H1 (cell line): ENCODE measurements around the gene SELENOO. TPM values are rescaled to one million over a fixed set of nuclear protein-coding genes. Genes with fewer than 3 reads are reported as not detected.

Experiments
- CTCF ChIA-PET: fragments of 300-600 bp; sonication (Branson Sonifier 250); formaldehyde crosslinking; loops from one replicate; lab custom pipeline; 2021; ENCODE audit not compliant: partially characterized antibody; lab: Charles Lee
- POLR2A ChIA-PET: fragments of 300-600 bp; sonication (Branson Sonifier 250); formaldehyde crosslinking; loops from one replicate; lab custom pipeline; 2021; ENCODE audit warnings: inconsistent platforms; ENCODE audit not compliant: partially characterized antibody; lab: Charles Lee
- DNase-seq, 2 experiments: peaks; one replicate each; pipeline versions ENCODE4 v3.0.0 to v3.0.0-alpha.2; 2010 to 2022; ENCODE audit warnings: low spot score in 2 of 2, low read depth in 1 of 2, mixed read lengths in 1 of 2
- FAIRE-seq: peaks from 2 replicates; lab custom pipeline; 2011; peaks lifted over from hg19 to GRCh38; lab: Jason Lieb, UNC
- H2AFZ ChIP-seq: 2 replicates; pipeline ENCODE4 v1.8.1; 2012; ENCODE audit warnings: low read length, inconsistent platforms
- H2AK5ac ChIP-seq: 2 replicates; pipeline ENCODE4 v1.6.1; 2013; ENCODE audit warnings: low read depth, low read length
- H2BK120ac ChIP-seq: replicated peaks from 2 replicates; pipeline ENCODE3; 2013; ENCODE audit warnings: low read depth, low read length, inconsistent platforms
- H2BK12ac ChIP-seq: 2 replicates; pipeline ENCODE4 v1.6.1; 2013; ENCODE audit warnings: low read depth, low read length
- H2BK15ac ChIP-seq: 2 replicates; pipeline ENCODE4 v1.6.1; 2013; ENCODE audit warnings: low read length
- H2BK20ac ChIP-seq: 2 replicates; pipeline ENCODE4 v1.6.1; 2013; ENCODE audit warnings: low read length
- H2BK5ac ChIP-seq: 2 replicates; pipeline ENCODE4 v1.6.1; 2013; ENCODE audit warnings: low read depth, low read length
- H3K14ac ChIP-seq: 2 replicates; pipeline ENCODE4 v1.6.1; 2013; ENCODE audit warnings: inconsistent platforms; ENCODE audit not compliant: insufficient read length
- H3K18ac ChIP-seq: 2 replicates; pipeline ENCODE4 v1.6.1; 2013; ENCODE audit warnings: low read length; ENCODE audit errors: extremely low read depth
- H3K23ac ChIP-seq: 2 replicates; pipeline ENCODE4 v1.6.1; 2013; ENCODE audit warnings: inconsistent platforms; ENCODE audit not compliant: insufficient read length
- H3K23me2 ChIP-seq: 2 replicates; pipeline ENCODE4 v1.6.1; 2013; ENCODE audit warnings: low read depth, low read length
- H3K27ac ChIP-seq: 2 replicates; pipeline ENCODE4 v1.6.1; 2011; ENCODE audit warnings: low read depth, low read length, inconsistent platforms
- H3K27me3 ChIP-seq, 4 experiments: replicated peaks in 1 of 4; 1 replicate in 1 of 4; 2 replicates in 3 of 4; pipeline versions ENCODE4 v1.6.1 to v1.8.1; 2011 to 2013; ENCODE audit warnings: low read length in 3 of 4, mild to moderate bottlenecking in 3 of 4, inconsistent platforms in 2 of 4, mixed read lengths in 2 of 4, moderate library complexity in 1 of 4; ENCODE audit not compliant: control insufficient read depth in 3 of 4, insufficient read depth in 3 of 4; ENCODE audit errors: extremely low read depth in 1 of 4
- H3K36me3 ChIP-seq, 4 experiments: 2 replicates each; pipeline versions ENCODE4 v1.6.1 to v1.8.1; 2011 to 2013; ENCODE audit warnings: mild to moderate bottlenecking in 4 of 4, low read length in 3 of 4, moderate library complexity in 2 of 4, control low read depth in 1 of 4, inconsistent platforms in 1 of 4; ENCODE audit not compliant: insufficient read depth in 4 of 4, control insufficient read depth in 2 of 4
- H3K4ac ChIP-seq: replicated peaks from 2 replicates; pipeline ENCODE3; 2013; ENCODE audit warnings: low read length, low read depth, mixed read lengths, inconsistent platforms; ENCODE audit not compliant: insufficient read length
- H3K4me1 ChIP-seq, 4 experiments: replicated peaks in 1 of 4; 1 replicate in 1 of 4; 2 replicates in 3 of 4; pipeline versions ENCODE4 v1.6.1 to v1.8.1; 2011 to 2013; ENCODE audit warnings: low read length in 3 of 4, inconsistent platforms in 2 of 4, mixed read lengths in 1 of 4; ENCODE audit not compliant: insufficient read depth in 4 of 4, control insufficient read depth in 3 of 4
- H3K4me2 ChIP-seq, 2 experiments: 2 replicates each; pipeline versions ENCODE4 v1.6.1 to v1.8.1; 2011 to 2013; ENCODE audit warnings: low read depth in 2 of 2, low read length in 2 of 2, control low read depth in 1 of 2, inconsistent platforms in 1 of 2, mild to moderate bottlenecking in 1 of 2; ENCODE audit not compliant: insufficient read depth in 1 of 2
- H3K4me3 ChIP-seq, 4 experiments: fragments of 200-600, 300-600 bp in 1 of 4; sonication (generic), shearing (Covaris generic), sonication (Bioruptor Twin) in 1 of 4; 2 replicates each; pipeline versions ENCODE4 v1.5.1 to v1.8.1; 2011 to 2016; ENCODE audit warnings: low read length in 4 of 4, low read depth in 3 of 4, control low read depth in 2 of 4, inconsistent platforms in 2 of 4, mild to moderate bottlenecking in 2 of 4, mixed read lengths in 1 of 4, moderate library complexity in 1 of 4; ENCODE audit not compliant: insufficient read depth in 2 of 4; ENCODE audit errors: extremely low read depth in 1 of 4
- H3K56ac ChIP-seq: replicated peaks from 2 replicates; pipeline ENCODE3; 2013; ENCODE audit warnings: low read depth, mild to moderate bottlenecking, mixed read lengths, low read length, inconsistent platforms; ENCODE audit not compliant: insufficient read length
- H3K79me1 ChIP-seq: 2 replicates; pipeline ENCODE4 v1.6.1; 2013; ENCODE audit warnings: low read depth, low read length, control low read depth
- H3K79me2 ChIP-seq, 2 experiments: 2 replicates each; pipeline versions ENCODE4 v1.6.1 to v1.8.1; 2012 to 2013; ENCODE audit warnings: low read length in 2 of 2, mild to moderate bottlenecking in 2 of 2, inconsistent platforms in 1 of 2; ENCODE audit not compliant: insufficient read depth in 2 of 2, control insufficient read depth in 1 of 2
- H3K9ac ChIP-seq, 4 experiments: replicated peaks in 1 of 4; 1 replicate in 1 of 4; 2 replicates in 3 of 4; pipeline versions ENCODE4 v1.6.1 to v1.8.1; 2011 to 2013; ENCODE audit warnings: low read depth in 3 of 4, low read length in 3 of 4, control low read depth in 2 of 4, mild to moderate bottlenecking in 2 of 4, moderate library complexity in 2 of 4, inconsistent platforms in 1 of 4; ENCODE audit errors: extremely low read depth in 1 of 4
- H3K9me3 ChIP-seq, 2 experiments: 2 replicates each; pipeline versions ENCODE4 v1.6.1 to v1.8.1; 2012 to 2013; ENCODE audit warnings: mild to moderate bottlenecking in 2 of 2, moderate library complexity in 2 of 2, control low read depth in 1 of 2, inconsistent platforms in 1 of 2, low read depth in 1 of 2, low read length in 1 of 2, mixed read lengths in 1 of 2; ENCODE audit not compliant: insufficient read depth in 2 of 2
- H4K20me1 ChIP-seq, 2 experiments: replicated peaks in 1 of 2; 2 replicates each; pipeline versions ENCODE3 to v1.8.1; 2011 to 2013; ENCODE audit warnings: inconsistent platforms in 2 of 2, low read length in 2 of 2, mild to moderate bottlenecking in 1 of 2; ENCODE audit not compliant: insufficient read depth in 2 of 2, control insufficient read depth in 1 of 2
- H4K5ac ChIP-seq: 2 replicates; pipeline ENCODE4 v1.6.1; 2013; ENCODE audit warnings: low read length, low read depth, mixed read lengths, inconsistent platforms; ENCODE audit not compliant: insufficient read length
- H4K8ac ChIP-seq: 2 replicates; pipeline ENCODE4 v1.8.0; 2013; ENCODE audit warnings: mild to moderate bottlenecking, moderate library complexity, low read length, inconsistent platforms; ENCODE audit not compliant: insufficient read depth; ENCODE audit errors: extremely low read depth
- H4K91ac ChIP-seq: replicated peaks from 2 replicates; pipeline ENCODE3; 2013; ENCODE audit warnings: low read length, mixed read lengths, inconsistent platforms; ENCODE audit not compliant: insufficient read length
- BCL11A ChIP-seq, 2 experiments: IDR thresholded peaks; one replicate each; pipeline ENCODE4 v1.6.1; 2011; ENCODE audit warnings: low read depth in 2 of 2, low read length in 2 of 2, mild to moderate bottlenecking in 2 of 2
- BRCA1 ChIP-seq: IDR thresholded peaks from 2 replicates; pipeline ENCODE4 v1.6.1; 2012; ENCODE audit warnings: low read depth, low read length, improper control_type of control experiment
- CREB1 ChIP-seq: IDR thresholded peaks from 2 replicates; pipeline ENCODE4 v1.6.1; 2012; ENCODE audit warnings: inconsistent platforms
- FOSL1 ChIP-seq: IDR thresholded peaks from 2 replicates; pipeline ENCODE4 v1.6.1; 2011; ENCODE audit warnings: mild to moderate bottlenecking, low read depth, low read length, moderate library complexity; ENCODE audit not compliant: insufficient read depth
- HDAC2 ChIP-seq, 2 experiments: fragments of 300-600 bp in 1 of 2; sonication (generic) in 1 of 2; IDR thresholded peaks; 2 replicates each; pipeline ENCODE4 v1.6.1; 2011 to 2012; ENCODE audit warnings: low read depth in 2 of 2, low read length in 2 of 2, mild to moderate bottlenecking in 2 of 2, moderate library complexity in 2 of 2, borderline replicate concordance in 1 of 2, inconsistent platforms in 1 of 2
- PHF8 ChIP-seq: fragments of 200-600 bp; sonication (generic); conservative IDR thresholded peaks from 2 replicates; pipeline ENCODE4 v1.7.1; 2012; ENCODE audit warnings: low read depth, mild to moderate bottlenecking, inconsistent platforms, low read length, moderate library complexity
- RXRA ChIP-seq: IDR thresholded peaks from 2 replicates; pipeline ENCODE4 v1.6.1; 2011; ENCODE audit warnings: low read depth, mild to moderate bottlenecking, low read length, moderate library complexity; ENCODE audit not compliant: insufficient read depth
- SIRT6 ChIP-seq: IDR thresholded peaks from one replicate; pipeline ENCODE4 v1.7.1; 2012; ENCODE audit warnings: low read length, inconsistent platforms
- SP1 ChIP-seq: IDR thresholded peaks from 2 replicates; pipeline ENCODE4 v1.6.1; 2011; ENCODE audit warnings: low read depth, low read length
- SP2 ChIP-seq: IDR thresholded peaks from 2 replicates; pipeline ENCODE4 v1.6.1; 2012; ENCODE audit warnings: mild to moderate bottlenecking, low read length, inconsistent platforms
- SRF ChIP-seq: IDR thresholded peaks from 2 replicates; pipeline ENCODE4 v1.6.1; 2011; ENCODE audit warnings: mild to moderate bottlenecking, low read depth, low read length, moderate library complexity
- SUZ12 ChIP-seq: fragments of 200-600 bp; sonication (generic); IDR thresholded peaks from 2 replicates; pipeline ENCODE4 v1.6.1; 2012; ENCODE audit warnings: mild to moderate bottlenecking, inconsistent platforms, low read length, moderate library complexity, mixed read lengths
- YY1 ChIP-seq: IDR thresholded peaks from 2 replicates; pipeline ENCODE4 v1.6.1; 2011; ENCODE audit warnings: low read depth, mild to moderate bottlenecking, low read length
- ZNF274 ChIP-seq: IDR thresholded peaks from 2 replicates; pipeline ENCODE4 v1.7.0; 2012; ENCODE audit warnings: low read length, borderline replicate concordance; ENCODE audit errors: extremely low read depth
- WGBS, 2 experiments: shearing (Covaris generic) in 1 of 2; methylation state at CpG; one replicate each; pipeline versions ENCODE4 v1.1.6 to v1.1.7; 2013 to 2015; ENCODE audit warnings: low lambda C conversion rate in 2 of 2, mixed read lengths in 2 of 2, inconsistent platforms in 1 of 2, low coverage in 1 of 2, missing lambda C conversion rate in 1 of 2; ENCODE audit not compliant: insufficient replicate concordance in 2 of 2, insufficient coverage in 1 of 2, insufficient read length in 1 of 2; ENCODE audit errors: extremely low coverage in 1 of 2, missing lambda C conversion rate in 1 of 2; 5-methylcytosine and 5-hydroxymethylcytosine counted together
- polyA plus RNA-seq, 7 experiments: library from polyadenylated mRNA; depleted of rRNA in 3 of 7; stranded (reverse) in 5 of 7; unstranded in 2 of 7; fragments of >200 nt in 5 of 7; fragments of 200-250 nt in 2 of 7; gene quantifications; 1 replicate in 5 of 7; 2 replicates in 1 of 7; 4 replicates in 1 of 7; pipeline versions ENCODE4 v1.2.1 to v1.2.3, GENCODE V29; 2011 to 2013; ENCODE audit warnings: missing spikeins in 2 of 7, mixed read lengths in 2 of 7
- total RNA-seq: library from RNA; stranded (reverse); fragmentation: NEBNext Ultra II Directional; extraction: Animal tissue kit (Norgen Biotek cat#: 25700); gene quantifications from 2 replicates; pipeline ENCODE4 v1.2.1, GENCODE V29; 2021

The SELENOO gene
- total and polyA plus RNA-seq, 2 of the 8 experiments (the other 6 are each of a cell fraction or from before 2014, with no cell fraction given): 18.6 to 25.1 TPM

DNA sequence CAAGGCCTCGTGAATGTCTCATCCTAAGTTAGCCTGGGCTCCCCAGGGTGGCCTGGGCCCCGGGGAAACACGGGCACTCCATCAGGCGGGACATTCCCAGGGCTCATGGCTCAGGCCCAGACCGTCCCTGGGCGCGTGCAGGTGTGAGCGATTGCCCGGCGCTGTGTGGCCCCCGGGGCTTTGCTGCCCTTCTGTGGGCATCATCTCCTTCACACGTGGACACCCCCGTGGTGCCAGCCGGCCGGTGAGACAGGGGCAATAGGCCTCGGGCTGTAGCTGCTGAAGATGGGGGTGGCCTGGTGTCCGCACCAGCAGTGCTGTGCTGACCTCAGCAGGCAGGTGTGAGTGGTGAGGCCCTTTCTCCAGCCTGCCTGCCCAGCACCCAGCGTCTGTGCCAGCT is 4.6 kb upstream of the SELENOO start:
- peaks cover 0 to 3% (median 2%) of the 10 kb centered on the region in 4 experiments; a peak in 3 of 7 replicates for H3K4me1 ChIP-seq
- H2BK120ac ChIP-seq: no peak overlapping the region
- H2BK15ac ChIP-seq: no peak overlapping the region
- no peak overlapping the region for H3K4me2 ChIP-seq
- no peak overlapping the region for H2BK12ac ChIP-seq
- CTCF ChIA-PET: no interaction called here
- no peak overlapping the region for H3K56ac ChIP-seq
- peaks cover 7% of the 10 kb centered on the region; the same call in 1 of the 2 replicates for H3K23me2 ChIP-seq
- no peak overlapping the region for H2BK5ac ChIP-seq
- peaks cover 0 to 13% of the 10 kb centered on the region in 2 experiments; a peak in 1 of 4 replicates for H3K79me2 ChIP-seq
- peaks cover 6 to 37% (median 10%) of the 10 kb centered on the region in 4 experiments; a peak in 5 of 8 replicates for H3K36me3 ChIP-seq
- H2BK20ac ChIP-seq: no peak overlapping the region
- H4K20me1 ChIP-seq: peaks cover 4 to 15% of the 10 kb centered on the region in 2 experiments
- H4K5ac ChIP-seq: no peak overlapping the region
- H2AK5ac ChIP-seq: no peak overlapping the region
- FAIRE-seq (no peak), DNase-seq (no peak)
- POLR2A ChIA-PET: interaction anchor here (0.6 kb wide), 1 partner anchor 42 kb away, joined by 3 read pairs; no protein-coding TSS in a partner anchor
- no peak overlapping the region for H3K14ac ChIP-seq
- no peak overlapping the region for H4K8ac ChIP-seq
- H3K4me3 ChIP-seq: no peak overlapping the region
- TF ChIP-seq CREB1 (no peak), ZNF274 (no peak), YY1 (no peak), SP2 (no peak), SUZ12 (no peak), FOSL1 (no peak), BCL11A (IDR thresholded peaks at IDR 0.05; ENCODE audit: low read depth in 2 of 2, low read length in 2 of 2) (no peak), BRCA1 (no peak), RXRA (no peak), SIRT6 (no peak), SRF (no peak), SP1 (no peak), HDAC2 (IDR thresholded peaks at IDR 0.05; ENCODE audit: borderline replicate concordance in 1 of 2, low read depth in 2 of 2, low read length in 2 of 2) (no peak), PHF8 (no peak)
- no peak overlapping the region for H3K4ac ChIP-seq
- H3K23ac ChIP-seq: no peak overlapping the region
- H3K9me3 ChIP-seq: no peaks in the 10 kb centered on the region
- peaks cover 4% of the 10 kb centered on the region for H3K79me1 ChIP-seq
- H3K27me3 ChIP-seq: no peaks in the 10 kb centered on the region
- H3K27ac ChIP-seq: no peak overlapping the region
- no peak overlapping the region for H3K9ac ChIP-seq
- H3K18ac ChIP-seq: no peak overlapping the region
- H4K91ac ChIP-seq: no peak overlapping the region
- no peak overlapping the region for H2AFZ ChIP-seq
- WGBS, 2 experiments: 96% methylated on average over 18 of the region's 18 CpGs; no CpG with 5 or more reads in 1 of the 2 experiments
